Measurements from ENCODE around the gene DGKB. TPM values are rescaled to one million over a fixed set of nuclear protein-coding genes. Genes with fewer than 3 reads are reported as not detected.

DGKB gene
- total RNA-seq, 5 donors from 2014 or later (not counting 1 experiment from before 2014, with no cell fraction given): not detected

DNA sequence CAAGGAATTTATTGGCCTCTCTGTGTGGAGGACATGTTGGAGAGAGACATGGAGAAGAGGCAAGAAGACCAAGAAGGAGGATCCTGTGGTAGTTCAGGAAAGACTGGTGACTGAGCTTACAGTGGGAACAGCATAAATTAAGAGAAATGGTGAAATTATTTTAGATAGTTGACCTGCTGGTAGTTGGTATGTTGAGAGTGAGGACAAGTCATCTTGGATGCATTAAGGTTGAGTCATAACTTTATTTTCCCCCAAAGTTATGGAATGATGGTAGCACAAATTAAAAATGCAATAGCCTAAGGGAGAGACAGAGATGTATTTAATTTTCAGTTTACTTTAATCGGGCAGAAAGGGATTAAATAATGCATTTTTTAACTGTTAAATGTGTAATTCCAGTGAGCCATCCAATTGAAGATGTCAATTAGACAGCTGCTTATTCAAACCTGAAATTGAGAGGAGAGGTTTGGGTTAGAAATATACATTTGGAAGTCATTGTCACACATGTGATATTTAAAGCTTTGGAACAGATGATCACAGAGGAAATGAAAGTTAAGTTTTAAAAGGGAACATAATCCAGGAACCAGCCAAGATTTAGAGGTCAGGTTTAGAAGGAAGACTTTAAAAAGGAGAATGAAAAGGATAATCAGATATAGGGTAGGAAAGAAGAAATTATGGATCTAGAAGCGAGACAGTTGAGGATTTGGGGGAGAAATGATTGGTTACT lies 80.6 kb downstream of the DGKB start:
- Mint-ChIP-seq H3K36me3 (no peaks in the 10 kb centered on the region), H3K4me1 (no peaks in the 10 kb centered on the region), H3K27me3 (no peaks in the 10 kb centered on the region), H3K27ac (no peak overlapping the region), H3K4me3 (no peak overlapping the region), H3K9me3 (peaks cover 0 to 7% (median 0%) of the 10 kb centered on the region in 3 donors)
- Histone ChIP-seq H3K4me1 (ENCODE audit: control insufficient read depth in 1 of 2, extremely low read depth in 1 of 2, insufficient read depth in 2 of 2, low read length in 2 of 2) (no peaks in the 10 kb centered on the region), H3K4me3 (ENCODE audit: control insufficient read depth in 1 of 2, extremely low read depth in 1 of 2, low read length in 1 of 2) (no peak overlapping the region), H3K27me3 (replicated peaks in 1 of 2; ENCODE audit: control insufficient read depth in 2 of 2, extremely low read depth in 1 of 2, insufficient read depth in 2 of 2, low read length in 1 of 2) (no peaks in the 10 kb centered on the region), H3K36me3 (ENCODE audit: control insufficient read depth in 2 of 2, extremely low read depth in 1 of 2, insufficient read depth in 1 of 2, low read length in 1 of 2) (no peaks in the 10 kb centered on the region), H3K27ac (ENCODE audit: low read length) (no peak overlapping the region), H3K9me3 (no peaks in the 10 kb centered on the region)
- ChIA-PET POLR2A (no interaction called here), CTCF (no interaction called here)
- WGBS (ENCODE audit: insufficient coverage): 53% methylated on average over 2 of the region's 2 CpGs
- DNase-seq: no peak
- ATAC-seq (replicated peaks in 1 of 4): no peak

DNA sequence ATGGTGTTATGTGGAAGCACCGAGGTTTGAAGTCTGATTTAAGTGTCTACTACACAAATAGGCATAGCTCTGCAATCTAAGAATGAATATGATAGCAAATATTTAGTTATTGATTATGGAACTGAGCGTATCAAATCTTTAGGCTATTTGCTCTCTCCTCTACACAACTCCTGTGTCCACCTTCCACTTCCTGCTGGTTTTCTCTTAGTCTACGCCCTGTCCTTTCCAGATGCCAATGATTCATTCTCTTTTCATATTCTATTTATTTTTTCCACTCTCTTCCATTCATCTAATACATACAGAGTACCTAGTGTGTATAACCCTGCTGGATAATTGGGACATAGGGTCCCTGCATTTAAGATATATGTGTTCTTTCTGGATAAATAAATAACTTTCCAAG lies 83.7 kb downstream of the DGKB start:
- ATAC-seq (replicated peaks in 1 of 4) (no peak), DNase-seq (no peak)
- Histone ChIP-seq H3K4me1 (ENCODE audit: control insufficient read depth in 1 of 2, extremely low read depth in 1 of 2, insufficient read depth in 2 of 2, low read length in 2 of 2) (no peaks in the 10 kb centered on the region), H3K27ac (ENCODE audit: low read length) (no peak overlapping the region), H3K36me3 (ENCODE audit: control insufficient read depth in 2 of 2, extremely low read depth in 1 of 2, insufficient read depth in 1 of 2, low read length in 1 of 2) (no peaks in the 10 kb centered on the region), H3K9me3 (no peaks in the 10 kb centered on the region), H3K4me3 (ENCODE audit: control insufficient read depth in 1 of 2, extremely low read depth in 1 of 2, low read length in 1 of 2) (no peak overlapping the region), H3K27me3 (replicated peaks in 1 of 2; ENCODE audit: control insufficient read depth in 2 of 2, extremely low read depth in 1 of 2, insufficient read depth in 2 of 2, low read length in 1 of 2) (no peaks in the 10 kb centered on the region)
- ChIA-PET POLR2A (no interaction called here), CTCF (no interaction called here)
- Mint-ChIP-seq H3K4me1 (no peaks in the 10 kb centered on the region), H3K36me3 (no peaks in the 10 kb centered on the region), H3K9me3 (peaks cover 0 to 12% (median 3%) of the 10 kb centered on the region in 3 donors), H3K4me3 (no peak overlapping the region), H3K27ac (no peak overlapping the region), H3K27me3 (no peaks in the 10 kb centered on the region)
- 50% methylated on average over 1 of the region's 3 CpGs for WGBS (ENCODE audit: insufficient coverage)

DNA sequence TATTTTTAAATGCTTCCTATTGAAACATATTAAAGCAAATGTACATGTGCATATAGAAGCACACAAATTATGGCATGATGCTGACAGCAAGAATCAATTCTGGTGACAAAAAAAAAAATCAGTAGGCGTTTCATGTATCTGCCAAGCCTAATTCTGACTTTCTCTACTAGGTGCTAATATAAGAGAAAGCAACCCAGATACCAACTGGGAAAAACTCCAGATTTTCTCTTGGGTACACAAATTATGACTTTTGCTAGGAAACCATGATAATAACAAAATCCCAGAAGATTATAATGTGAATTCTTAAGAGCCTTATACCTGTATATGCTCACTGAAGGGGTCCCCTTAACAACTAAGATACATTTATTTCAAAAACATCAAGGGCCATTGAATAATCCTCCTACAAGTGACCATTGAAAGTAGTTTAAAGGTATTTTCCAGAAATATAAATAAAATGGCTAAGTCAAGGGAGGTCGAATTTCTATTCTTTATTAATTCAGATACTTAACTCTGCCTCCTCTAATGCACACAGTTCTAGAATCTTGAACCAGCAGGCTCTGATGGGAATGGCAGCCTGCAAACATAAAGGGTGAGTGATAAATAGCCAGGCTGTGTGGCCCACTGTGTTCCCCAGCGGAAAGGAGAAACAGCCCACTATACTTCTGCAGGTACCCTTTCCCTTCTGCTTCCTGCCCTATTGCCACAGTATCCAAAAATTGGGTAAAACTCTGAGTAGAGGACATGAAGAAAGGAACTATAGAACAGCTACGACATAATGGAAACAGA lies 84.5 kb downstream of the DGKB start:
- no peak for ATAC-seq (replicated peaks in 1 of 4)
- Histone ChIP-seq H3K4me1 (ENCODE audit: control insufficient read depth in 1 of 2, extremely low read depth in 1 of 2, insufficient read depth in 2 of 2, low read length in 2 of 2) (no peaks in the 10 kb centered on the region), H3K4me3 (ENCODE audit: control insufficient read depth in 1 of 2, extremely low read depth in 1 of 2, low read length in 1 of 2) (no peak overlapping the region), H3K36me3 (ENCODE audit: control insufficient read depth in 2 of 2, extremely low read depth in 1 of 2, insufficient read depth in 1 of 2, low read length in 1 of 2) (no peaks in the 10 kb centered on the region), H3K27ac (ENCODE audit: low read length) (no peak overlapping the region), H3K9me3 (no peaks in the 10 kb centered on the region), H3K27me3 (replicated peaks in 1 of 2; ENCODE audit: control insufficient read depth in 2 of 2, extremely low read depth in 1 of 2, insufficient read depth in 2 of 2, low read length in 1 of 2) (no peaks in the 10 kb centered on the region)
- POLR2A ChIA-PET: no interaction called here
- Mint-ChIP-seq H3K27me3 (no peaks in the 10 kb centered on the region), H3K4me3 (no peak overlapping the region), H3K27ac (no peak overlapping the region), H3K4me1 (no peaks in the 10 kb centered on the region), H3K9me3 (peaks cover 0 to 10% (median 3%) of the 10 kb centered on the region in 3 donors), H3K36me3 (no peaks in the 10 kb centered on the region)
- CTCF ChIA-PET: no interaction called here
- WGBS (ENCODE audit: insufficient coverage): no CpG with 5 or more reads among the region's 4 CpGs
- DNase-seq: no peak

DNA sequence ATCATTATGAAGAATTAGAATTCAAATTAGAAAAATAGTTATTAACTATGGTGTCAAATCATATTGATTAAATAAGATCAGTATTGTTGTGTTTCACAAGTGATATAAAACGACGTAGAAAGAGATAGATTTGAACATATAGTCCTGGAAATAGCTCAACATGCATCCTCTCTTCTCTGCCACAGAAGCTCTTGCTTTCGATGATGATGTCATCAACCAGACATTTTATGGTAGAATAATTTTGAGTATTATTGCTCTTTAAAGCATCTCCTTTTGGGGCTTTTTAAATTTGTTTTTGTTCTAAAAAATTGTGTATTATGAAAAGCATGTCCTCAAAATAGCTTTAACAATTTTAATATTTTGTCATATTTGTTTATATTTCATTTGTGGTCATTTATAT lies 95.0 kb downstream of the DGKB start:
- POLR2A ChIA-PET: no interaction called here
- Histone ChIP-seq H3K36me3 (ENCODE audit: control insufficient read depth in 2 of 2, extremely low read depth in 1 of 2, insufficient read depth in 1 of 2, low read length in 1 of 2) (no peaks in the 10 kb centered on the region), H3K27me3 (replicated peaks in 1 of 2; ENCODE audit: control insufficient read depth in 2 of 2, extremely low read depth in 1 of 2, insufficient read depth in 2 of 2, low read length in 1 of 2) (no peaks in the 10 kb centered on the region), H3K4me1 (ENCODE audit: control insufficient read depth in 1 of 2, extremely low read depth in 1 of 2, insufficient read depth in 2 of 2, low read length in 2 of 2) (no peaks in the 10 kb centered on the region), H3K4me3 (ENCODE audit: control insufficient read depth in 1 of 2, extremely low read depth in 1 of 2, low read length in 1 of 2) (no peak overlapping the region), H3K27ac (ENCODE audit: low read length) (no peak overlapping the region), H3K9me3 (peaks cover 2% of the 10 kb centered on the region)
- H3K9me3 Mint-ChIP-seq: no peaks in the 10 kb centered on the region
- no peak for ATAC-seq (replicated peaks in 1 of 4)
- H3K27me3 Mint-ChIP-seq: no peaks in the 10 kb centered on the region
- DNase-seq: no peak
- no CpG with 5 or more reads among the region's 3 CpGs for WGBS (ENCODE audit: insufficient coverage)
- H3K4me3 Mint-ChIP-seq: no peak overlapping the region
- H3K4me1 Mint-ChIP-seq: no peaks in the 10 kb centered on the region
- CTCF ChIA-PET: interaction anchor here in 1 of 2 donors (0.6 to 0.9 kb wide), 2 partner anchors 19 to 1590 kb away, joined by 3 read pairs; no protein-coding TSS in a partner anchor
- H3K36me3 Mint-ChIP-seq: no peaks in the 10 kb centered on the region
- no peak overlapping the region for H3K27ac Mint-ChIP-seq

DNA sequence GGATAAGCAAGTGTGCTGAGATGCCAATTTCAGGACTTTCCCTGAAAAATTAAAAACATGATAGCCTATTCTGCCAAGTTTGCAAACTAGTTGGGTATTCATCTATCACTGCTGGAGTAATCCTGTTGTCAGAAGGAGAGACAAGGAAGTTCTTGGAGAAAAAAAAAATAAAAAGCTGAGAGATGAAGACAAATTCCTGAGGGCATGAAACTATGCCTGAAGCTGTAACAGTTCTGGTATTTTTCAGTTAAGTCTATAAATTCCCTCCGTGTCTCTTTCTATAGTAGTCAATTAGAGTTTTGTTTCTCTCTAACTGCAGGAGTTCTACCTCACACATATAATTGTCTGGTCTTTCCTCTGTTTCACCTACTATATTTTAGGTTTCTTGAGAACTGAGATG lies 95.7 kb downstream of the DGKB start:
- H3K27ac ChIP-seq (ENCODE audit: low read length): no peak overlapping the region
- Mint-ChIP-seq H3K27ac (no peak overlapping the region), H3K9me3 (no peaks in the 10 kb centered on the region), H3K27me3 (no peaks in the 10 kb centered on the region), H3K36me3 (no peaks in the 10 kb centered on the region), H3K4me3 (no peak overlapping the region), H3K4me1 (no peaks in the 10 kb centered on the region)
- no peaks in the 10 kb centered on the region for H3K27me3 ChIP-seq (replicated peaks in 1 of 2; ENCODE audit: control insufficient read depth in 2 of 2, extremely low read depth in 1 of 2, insufficient read depth in 2 of 2, low read length in 1 of 2)
- CTCF ChIA-PET: interaction anchor here in 1 of 2 donors (0.6 to 0.9 kb wide), 2 partner anchors 20 to 1590 kb away, joined by 3 read pairs; no protein-coding TSS in a partner anchor
- POLR2A ChIA-PET: no interaction called here
- DNase-seq (no peak), ATAC-seq (replicated peaks in 1 of 4) (no peak)
- no peak overlapping the region for H3K4me3 ChIP-seq (ENCODE audit: control insufficient read depth in 1 of 2, extremely low read depth in 1 of 2, low read length in 1 of 2)
- peaks cover 2% of the 10 kb centered on the region for H3K9me3 ChIP-seq
- no peaks in the 10 kb centered on the region for H3K36me3 ChIP-seq (ENCODE audit: control insufficient read depth in 2 of 2, extremely low read depth in 1 of 2, insufficient read depth in 1 of 2, low read length in 1 of 2)
- H3K4me1 ChIP-seq (ENCODE audit: control insufficient read depth in 1 of 2, extremely low read depth in 1 of 2, insufficient read depth in 2 of 2, low read length in 2 of 2): no peaks in the 10 kb centered on the region
- no CpG with 5 or more reads among the region's 1 CpG for WGBS (ENCODE audit: insufficient coverage)

DNA sequence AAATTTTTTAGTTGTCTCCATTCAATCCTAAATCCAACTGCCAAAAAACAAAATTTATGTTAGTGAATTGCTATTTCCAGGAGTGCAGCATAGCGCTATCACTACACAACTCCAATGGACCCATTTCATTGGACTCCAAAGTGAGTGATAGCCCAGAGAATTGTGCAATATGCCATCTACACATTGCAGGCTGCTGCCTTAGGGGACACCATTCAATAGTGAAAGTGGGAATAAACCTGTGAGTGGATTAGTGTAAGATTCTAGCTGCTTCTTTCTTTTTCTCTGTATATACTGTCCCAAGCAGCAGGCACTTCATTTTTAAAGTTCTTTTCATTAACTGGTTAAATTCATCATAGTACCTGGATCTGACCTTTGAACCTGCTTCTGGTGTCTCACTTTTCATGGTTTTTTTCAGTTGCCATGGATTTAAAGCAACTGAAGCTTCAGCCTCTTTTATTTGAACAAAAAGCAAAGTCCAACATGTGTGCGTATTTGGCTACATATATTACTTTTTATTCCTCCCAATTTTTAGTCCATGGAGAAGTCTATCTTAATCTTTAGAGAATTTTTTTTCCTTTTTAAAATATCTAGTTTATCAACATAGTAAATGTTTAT lies 97.3 kb downstream of the DGKB start:
- H3K27ac Mint-ChIP-seq: no peak overlapping the region
- ATAC-seq (replicated peaks in 1 of 4) (no peak), DNase-seq (no peak)
- H3K4me1 ChIP-seq (ENCODE audit: control insufficient read depth in 1 of 2, extremely low read depth in 1 of 2, insufficient read depth in 2 of 2, low read length in 2 of 2): no peaks in the 10 kb centered on the region
- H3K9me3 ChIP-seq: peaks cover 2% of the 10 kb centered on the region
- no peak overlapping the region for H3K4me3 ChIP-seq (ENCODE audit: control insufficient read depth in 1 of 2, extremely low read depth in 1 of 2, low read length in 1 of 2)
- H3K27me3 ChIP-seq (replicated peaks in 1 of 2; ENCODE audit: control insufficient read depth in 2 of 2, extremely low read depth in 1 of 2, insufficient read depth in 2 of 2, low read length in 1 of 2): no peaks in the 10 kb centered on the region
- ChIA-PET CTCF (no interaction called here), POLR2A (no interaction called here)
- H3K4me3 Mint-ChIP-seq: no peak overlapping the region
- no peaks in the 10 kb centered on the region for H3K4me1 Mint-ChIP-seq
- H3K36me3 Mint-ChIP-seq: no peaks in the 10 kb centered on the region
- no peak overlapping the region for H3K27ac ChIP-seq (ENCODE audit: low read length)
- H3K27me3 Mint-ChIP-seq: no peaks in the 10 kb centered on the region
- peaks cover 0 to 4% (median 0%) of the 10 kb centered on the region in 3 donors for H3K9me3 Mint-ChIP-seq
- WGBS (ENCODE audit: insufficient coverage): no CpG with 5 or more reads among the region's 2 CpGs
- no peaks in the 10 kb centered on the region for H3K36me3 ChIP-seq (ENCODE audit: control insufficient read depth in 2 of 2, extremely low read depth in 1 of 2, insufficient read depth in 1 of 2, low read length in 1 of 2)
